HEK293 (cell line): Measurements from ENCODE around the gene ACHE.

Experiments
- ELK4 ChIP-seq: IDR thresholded peaks from 2 replicates; pipeline ENCODE4 v1.6.1; 2011; ENCODE audit warnings: mild to moderate bottlenecking, low read depth, low read length, borderline replicate concordance
- GLI2 ChIP-seq: fragments of 450-650 bp; formaldehyde crosslinking; IDR thresholded peaks from 2 replicates; pipeline ENCODE4; 2017; ENCODE audit warnings: missing biosample characterization, missing genetic modification characterization, low read depth, borderline replicate concordance
- GLIS2 ChIP-seq: fragments of 450-650 bp; formaldehyde crosslinking; IDR thresholded peaks from 2 replicates; pipeline ENCODE4 v1.5.1; 2016; ENCODE audit warnings: missing biosample characterization, missing genetic modification characterization
- HOXA7 ChIP-seq: sonication (generic); formaldehyde crosslinking; IDR thresholded peaks from 2 replicates; pipeline ENCODE4 v1.8.1; 2022; ENCODE audit warnings: missing genetic modification reagents, borderline replicate concordance
- SCRT1 ChIP-seq: fragments of 450-650 bp; formaldehyde crosslinking; IDR thresholded peaks from 2 replicates; pipeline ENCODE4 v1.5.1; 2016; ENCODE audit warnings: missing biosample characterization, missing genetic modification characterization, borderline replicate concordance
- WT1 ChIP-seq: fragments of 450-650 bp; formaldehyde crosslinking; IDR thresholded peaks from 2 replicates; pipeline ENCODE4 v1.5.1; 2016; ENCODE audit warnings: missing biosample characterization, missing genetic modification characterization
- ZBTB6 ChIP-seq: fragments of 450-650 bp; formaldehyde crosslinking; IDR thresholded peaks from 2 replicates; pipeline ENCODE4 v1.5.1; 2017; ENCODE audit warnings: missing biosample characterization, missing genetic modification characterization
- ZFP37 ChIP-seq: fragments of 450-650 bp; formaldehyde crosslinking; IDR thresholded peaks from 2 replicates; pipeline ENCODE4 v1.5.1; 2016; ENCODE audit warnings: missing biosample characterization, missing genetic modification characterization
- ZIC2 ChIP-seq: fragments of 450-650 bp; formaldehyde crosslinking; IDR thresholded peaks from 2 replicates; pipeline ENCODE4 v1.5.1; 2016; ENCODE audit warnings: missing biosample characterization, missing genetic modification characterization
- ZNF112 ChIP-seq: fragments of 450-650 bp; formaldehyde crosslinking; IDR thresholded peaks from 2 replicates; pipeline ENCODE4 v1.5.0; 2017; ENCODE audit warnings: missing biosample characterization, missing genetic modification characterization
- ZNF133 ChIP-seq: fragments of 450-650 bp; formaldehyde crosslinking; IDR thresholded peaks from 2 replicates; pipeline ENCODE4 v1.5.1; 2016; ENCODE audit warnings: missing biosample characterization, missing genetic modification characterization
- ZNF138 ChIP-seq: fragments of 450-650 bp; formaldehyde crosslinking; IDR thresholded peaks from 2 replicates; pipeline ENCODE4 v1.5.1; 2016; ENCODE audit warnings: missing biosample characterization, missing genetic modification characterization, borderline replicate concordance
- ZNF157 ChIP-seq: fragments of 450-650 bp; formaldehyde crosslinking; IDR thresholded peaks from 2 replicates; pipeline ENCODE4 v1.5.1; 2016; ENCODE audit warnings: missing biosample characterization, missing genetic modification characterization
- ZNF169 ChIP-seq: fragments of 450-650 bp; formaldehyde crosslinking; IDR thresholded peaks from 2 replicates; pipeline ENCODE4 v1.5.1; 2016; ENCODE audit warnings: missing biosample characterization, missing genetic modification characterization
- ZNF221 ChIP-seq: fragments of 450-650 bp; formaldehyde crosslinking; IDR thresholded peaks from 2 replicates; pipeline ENCODE4 v1.5.1; 2017; ENCODE audit warnings: missing biosample characterization, missing genetic modification characterization, borderline replicate concordance
- ZNF266 ChIP-seq: fragments of 450-650 bp; formaldehyde crosslinking; IDR thresholded peaks from 2 replicates; pipeline ENCODE4 v1.5.1; 2016; ENCODE audit warnings: missing biosample characterization, missing genetic modification characterization, low read depth
- ZNF292 ChIP-seq: fragments of 450-650 bp; formaldehyde crosslinking; IDR thresholded peaks from 2 replicates; pipeline ENCODE4 v1.5.1; 2016; ENCODE audit warnings: low read depth, missing biosample characterization, missing genetic modification characterization, borderline replicate concordance
- ZNF354C ChIP-seq: fragments of 450-650 bp; formaldehyde crosslinking; IDR thresholded peaks from 2 replicates; pipeline ENCODE4 v1.5.1; 2016; ENCODE audit warnings: missing biosample characterization, missing genetic modification characterization, low read depth, borderline replicate concordance
- ZNF394 ChIP-seq: fragments of 450-650 bp; formaldehyde crosslinking; IDR thresholded peaks from 2 replicates; pipeline ENCODE4 v1.5.1; 2016; ENCODE audit warnings: missing biosample characterization, missing genetic modification characterization, mild to moderate bottlenecking, moderate library complexity, borderline replicate concordance
- ZNF529 ChIP-seq: fragments of 450-650 bp; formaldehyde crosslinking; IDR thresholded peaks from 2 replicates; pipeline ENCODE4 v1.5.1; 2017; ENCODE audit warnings: missing genetic modification characterization, missing biosample characterization; ENCODE audit not compliant: insufficient replicate concordance
- ZNF558 ChIP-seq: fragments of 450-650 bp; formaldehyde crosslinking; IDR thresholded peaks from 2 replicates; pipeline ENCODE4 v1.5.1; 2016; ENCODE audit warnings: missing biosample characterization, missing genetic modification characterization
- ZNF561 ChIP-seq: fragments of 450-650 bp; IDR thresholded peaks from 2 replicates; pipeline ENCODE4 v1.5.1; 2018; ENCODE audit warnings: missing biosample characterization, missing genetic modification characterization, borderline replicate concordance
- ZNF654 ChIP-seq: fragments of 450-650 bp; formaldehyde crosslinking; IDR thresholded peaks from 2 replicates; pipeline ENCODE4 v1.5.1; 2016; ENCODE audit warnings: low read depth, missing biosample characterization, missing genetic modification characterization
- ZNF658 ChIP-seq: fragments of 450-650 bp; formaldehyde crosslinking; IDR thresholded peaks from 2 replicates; pipeline ENCODE4; 2016; ENCODE audit warnings: missing biosample characterization, missing genetic modification characterization
- ZNF792 ChIP-seq: fragments of 450-650 bp; formaldehyde crosslinking; IDR thresholded peaks from 2 replicates; pipeline ENCODE4 v1.5.1; 2016; ENCODE audit warnings: missing biosample characterization, missing genetic modification characterization
- ZSCAN30 ChIP-seq: fragments of 450-650 bp; IDR thresholded peaks from 2 replicates; pipeline ENCODE4 v1.5.1; 2018; ENCODE audit warnings: missing biosample characterization, mild to moderate bottlenecking, missing genetic modification characterization, moderate library complexity
- ZXDB ChIP-seq: fragments of 450-650 bp; formaldehyde crosslinking; IDR thresholded peaks from 2 replicates; pipeline ENCODE4 v1.5.1; 2016; ENCODE audit warnings: missing biosample characterization, missing genetic modification characterization
- TF ChIP-seq, protein P1 (sequence below): fragments of 450-650 bp; formaldehyde crosslinking; conservative IDR thresholded peaks from 2 replicates; pipeline ENCODE4 v1.5.1; 2016; ENCODE audit warnings: low read depth, missing biosample characterization, missing genetic modification characterization
- TF ChIP-seq, protein P2 (sequence below): fragments of 450-650 bp; formaldehyde crosslinking; optimal IDR thresholded peaks from 2 replicates; pipeline ENCODE3; 2016; ENCODE audit warnings: missing biosample characterization, mild to moderate bottlenecking, missing genetic modification characterization
- TF ChIP-seq, protein P3 (sequence below): fragments of 450-650 bp; formaldehyde crosslinking; IDR thresholded peaks from 2 replicates; pipeline ENCODE4 v1.5.1; 2016; ENCODE audit warnings: missing biosample characterization, missing genetic modification characterization
- TF ChIP-seq, protein P4 (sequence below): fragments of 450-650 bp; formaldehyde crosslinking; IDR thresholded peaks from 2 replicates; pipeline ENCODE4 v1.5.1; 2016; ENCODE audit warnings: missing biosample characterization, missing genetic modification characterization

ACHE gene

GRCh38 chr7:100914208-100914878, 18.7 kb upstream of the ACHE start (continued):
- TF ChIP-seq, protein P1, sequence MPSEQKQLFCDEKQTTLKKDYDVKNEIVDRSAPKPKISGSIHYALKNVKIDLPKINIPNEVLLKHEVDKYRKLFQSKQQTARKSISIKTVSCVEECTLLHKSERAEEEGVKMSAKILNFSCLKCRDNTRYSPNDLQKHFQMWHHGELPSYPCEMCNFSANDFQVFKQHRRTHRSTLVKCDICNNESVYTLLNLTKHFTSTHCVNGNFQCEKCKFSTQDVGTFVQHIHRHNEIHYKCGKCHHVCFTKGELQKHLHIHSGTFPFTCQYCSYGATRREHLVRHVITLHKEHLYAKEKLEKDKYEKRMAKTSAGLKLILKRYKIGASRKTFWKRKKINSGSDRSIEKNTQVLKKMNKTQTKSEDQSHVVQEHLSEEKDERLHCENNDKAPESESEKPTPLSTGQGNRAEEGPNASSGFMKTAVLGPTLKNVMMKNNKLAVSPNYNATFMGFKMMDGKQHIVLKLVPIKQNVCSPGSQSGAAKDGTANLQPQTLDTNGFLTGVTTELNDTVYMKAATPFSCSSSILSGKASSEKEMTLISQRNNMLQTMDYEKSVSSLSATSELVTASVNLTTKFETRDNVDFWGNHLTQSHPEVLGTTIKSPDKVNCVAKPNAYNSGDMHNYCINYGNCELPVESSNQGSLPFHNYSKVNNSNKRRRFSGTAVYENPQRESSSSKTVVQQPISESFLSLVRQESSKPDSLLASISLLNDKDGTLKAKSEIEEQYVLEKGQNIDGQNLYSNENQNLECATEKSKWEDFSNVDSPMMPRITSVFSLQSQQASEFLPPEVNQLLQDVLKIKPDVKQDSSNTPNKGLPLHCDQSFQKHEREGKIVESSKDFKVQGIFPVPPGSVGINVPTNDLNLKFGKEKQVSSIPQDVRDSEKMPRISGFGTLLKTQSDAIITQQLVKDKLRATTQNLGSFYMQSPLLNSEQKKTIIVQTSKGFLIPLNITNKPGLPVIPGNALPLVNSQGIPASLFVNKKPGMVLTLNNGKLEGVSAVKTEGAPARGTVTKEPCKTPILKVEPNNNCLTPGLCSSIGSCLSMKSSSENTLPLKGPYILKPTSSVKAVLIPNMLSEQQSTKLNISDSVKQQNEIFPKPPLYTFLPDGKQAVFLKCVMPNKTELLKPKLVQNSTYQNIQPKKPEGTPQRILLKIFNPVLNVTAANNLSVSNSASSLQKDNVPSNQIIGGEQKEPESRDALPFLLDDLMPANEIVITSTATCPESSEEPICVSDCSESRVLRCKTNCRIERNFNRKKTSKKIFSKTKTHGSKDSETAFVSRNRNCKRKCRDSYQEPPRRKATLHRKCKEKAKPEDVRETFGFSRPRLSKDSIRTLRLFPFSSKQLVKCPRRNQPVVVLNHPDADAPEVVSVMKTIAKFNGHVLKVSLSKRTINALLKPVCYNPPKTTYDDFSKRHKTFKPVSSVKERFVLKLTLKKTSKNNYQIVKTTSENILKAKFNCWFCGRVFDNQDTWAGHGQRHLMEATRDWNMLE: peak; percentile 87
- TF ChIP-seq SCRT1 (no peak), ZNF221 (tag by site-specific recombination) (no peak), ZNF112 (tag by site-specific recombination) (no peak), GLI2 (tag by site-specific recombination) (no peak; the same call in 1 of the 2 replicates), ZNF558 (tag by site-specific recombination) (peak; percentile 72), ZNF354C (tag by site-specific recombination) (no peak), ZSCAN30 (tag by site-specific recombination) (no peak), ZNF792 (tag by site-specific recombination) (no peak), ZNF654 (tag by site-specific recombination) (peak; percentile 45), ZNF292 (tag by site-specific recombination) (0 out of 2 replicates have a peak, but pooled peaks have one; percentile 46), GLIS2 (no peak), ZNF138 (no peak), ZNF266 (tag by site-specific recombination) (peak; percentile 89; the same call in 1 of the 2 replicates), ZIC2 (tag by site-specific recombination) (no peak), ZNF658 (tag by site-specific recombination) (no peak), ELK4 (no peak), ZNF529 (no peak), WT1 (tag by site-specific recombination) (no peak), ZNF133 (no peak), ZNF169 (tag by site-specific recombination) (no peak), ZBTB6 (no peak), ZNF561 (no peak), ZNF157 (tag by site-specific recombination) (no peak), HOXA7 (no peak), ZXDB (tag by site-specific recombination) (peak; percentile 52; the same call in 1 of the 2 replicates), ZNF394 (tag by site-specific recombination) (peak; percentile 92), ZFP37 (tag by site-specific recombination) (no peak)
- TF ChIP-seq, protein P2, sequence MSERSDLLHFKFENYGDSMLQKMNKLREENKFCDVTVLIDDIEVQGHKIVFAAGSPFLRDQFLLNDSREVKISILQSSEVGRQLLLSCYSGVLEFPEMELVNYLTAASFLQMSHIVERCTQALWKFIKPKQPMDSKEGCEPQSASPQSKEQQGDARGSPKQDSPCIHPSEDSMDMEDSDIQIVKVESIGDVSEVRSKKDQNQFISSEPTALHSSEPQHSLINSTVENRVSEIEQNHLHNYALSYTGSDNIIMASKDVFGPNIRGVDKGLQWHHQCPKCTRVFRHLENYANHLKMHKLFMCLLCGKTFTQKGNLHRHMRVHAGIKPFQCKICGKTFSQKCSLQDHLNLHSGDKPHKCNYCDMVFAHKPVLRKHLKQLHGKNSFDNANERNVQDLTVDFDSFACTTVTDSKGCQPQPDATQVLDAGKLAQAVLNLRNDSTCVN (tag by site-specific recombination): no peak
- TF ChIP-seq, protein P3, sequence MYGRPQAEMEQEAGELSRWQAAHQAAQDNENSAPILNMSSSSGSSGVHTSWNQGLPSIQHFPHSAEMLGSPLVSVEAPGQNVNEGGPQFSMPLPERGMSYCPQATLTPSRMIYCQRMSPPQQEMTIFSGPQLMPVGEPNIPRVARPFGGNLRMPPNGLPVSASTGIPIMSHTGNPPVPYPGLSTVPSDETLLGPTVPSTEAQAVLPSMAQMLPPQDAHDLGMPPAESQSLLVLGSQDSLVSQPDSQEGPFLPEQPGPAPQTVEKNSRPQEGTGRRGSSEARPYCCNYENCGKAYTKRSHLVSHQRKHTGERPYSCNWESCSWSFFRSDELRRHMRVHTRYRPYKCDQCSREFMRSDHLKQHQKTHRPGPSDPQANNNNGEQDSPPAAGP (tag by site-specific recombination): no peak
- TF ChIP-seq, protein P4, sequence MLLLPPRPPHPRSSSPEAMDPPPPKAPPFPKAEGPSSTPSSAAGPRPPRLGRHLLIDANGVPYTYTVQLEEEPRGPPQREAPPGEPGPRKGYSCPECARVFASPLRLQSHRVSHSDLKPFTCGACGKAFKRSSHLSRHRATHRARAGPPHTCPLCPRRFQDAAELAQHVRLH (tag by site-specific recombination): no peak
